Activated naive CD4-positive, alpha-beta T cell treated with anti-CD3 and anti-CD28 coated beads, Interleukin-2, amount 10 ng/mL, durations not matched to agents 7 days and 5 days (primary cell): ENCODE results near the gene RAPGEF2.

Source experiments
- CTCF ChIA-PET: fragments of 350-600 bp; sonication (Branson Sonifier 250); formaldehyde crosslinking; loops from one replicate; lab custom pipeline; 2021; ENCODE audit warnings: antibody characterized with exemption; lab: Charles Lee
- DNase-seq: peaks from one replicate; pipeline ENCODE4 v3.0.0-alpha.2; 2020
- H3K27ac Mint-ChIP-seq: one replicate; pipeline ENCODE4 v1.8.0; 2021; ENCODE audit warnings: mild to moderate bottlenecking, moderate library complexity, mixed read lengths
- H3K27me3 Mint-ChIP-seq: one replicate; pipeline ENCODE4 v1.8.0; 2021; ENCODE audit warnings: mild to moderate bottlenecking, mixed read lengths
- H3K36me3 Mint-ChIP-seq: one replicate; pipeline ENCODE4 v1.8.0; 2021; ENCODE audit warnings: mixed read lengths
- H3K4me1 Mint-ChIP-seq: one replicate; pipeline ENCODE4 v1.8.0; 2021; ENCODE audit warnings: mixed read lengths
- H3K4me3 Mint-ChIP-seq: one replicate; pipeline ENCODE4 v1.8.0; 2021; ENCODE audit warnings: mild to moderate bottlenecking, moderate library complexity, mixed read lengths
- H3K9me3 Mint-ChIP-seq: one replicate; pipeline ENCODE4 v1.8.0; 2021; ENCODE audit warnings: mixed read lengths

Gene RAPGEF2

DNA sequence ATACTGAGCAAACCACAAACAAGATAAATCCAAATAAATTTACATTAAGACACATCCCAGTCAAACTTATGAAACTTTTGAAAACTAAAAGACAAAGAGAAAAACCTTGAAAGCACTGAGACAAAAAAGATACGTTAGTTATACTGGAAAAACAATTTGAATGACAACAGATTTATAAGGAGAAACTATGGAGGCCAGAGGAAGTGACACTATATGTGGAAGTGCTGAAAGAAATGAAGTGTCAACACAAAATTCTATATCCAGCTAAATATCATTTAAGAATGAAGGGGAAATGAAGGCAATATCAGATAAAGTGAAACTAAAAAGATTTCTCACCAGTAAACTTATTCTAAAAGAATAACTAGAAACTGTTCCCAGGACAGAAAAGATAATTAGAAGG lies 283.7 kb downstream of the RAPGEF2 start:
- Mint-ChIP-seq H3K4me1 (no peaks in the 10 kb centered on the region), H3K36me3 (no peaks in the 10 kb centered on the region), H3K27me3 (peaks cover 8% of the 10 kb centered on the region), H3K9me3 (no peaks in the 10 kb centered on the region), H3K4me3 (no peak overlapping the region), H3K27ac (no peak overlapping the region)
- DNase-seq, result no peak
- CTCF ChIA-PET, result no interaction called here

DNA sequence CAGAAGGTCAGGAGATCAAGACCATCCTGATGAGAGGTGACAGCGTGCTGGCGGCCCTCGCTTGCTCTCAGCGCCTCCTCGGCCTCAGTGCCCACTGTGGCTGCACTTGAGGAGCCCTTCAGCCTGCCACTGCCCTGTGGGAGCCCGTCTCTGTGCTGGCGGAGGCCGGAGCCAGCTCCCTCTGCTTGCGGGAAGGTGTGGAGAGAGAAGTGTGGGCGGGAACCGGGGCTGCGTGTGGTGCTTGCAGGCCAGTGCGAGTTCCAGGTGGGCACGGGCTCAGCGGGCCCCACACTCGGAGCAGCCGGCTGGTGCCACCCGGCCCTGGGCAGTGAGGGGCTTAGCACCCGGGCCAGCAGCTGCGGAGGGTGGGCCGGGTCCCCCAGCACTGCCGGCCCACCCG lies 286.9 kb downstream of the RAPGEF2 start:
- CTCF ChIA-PET, result no interaction called here

DNA sequence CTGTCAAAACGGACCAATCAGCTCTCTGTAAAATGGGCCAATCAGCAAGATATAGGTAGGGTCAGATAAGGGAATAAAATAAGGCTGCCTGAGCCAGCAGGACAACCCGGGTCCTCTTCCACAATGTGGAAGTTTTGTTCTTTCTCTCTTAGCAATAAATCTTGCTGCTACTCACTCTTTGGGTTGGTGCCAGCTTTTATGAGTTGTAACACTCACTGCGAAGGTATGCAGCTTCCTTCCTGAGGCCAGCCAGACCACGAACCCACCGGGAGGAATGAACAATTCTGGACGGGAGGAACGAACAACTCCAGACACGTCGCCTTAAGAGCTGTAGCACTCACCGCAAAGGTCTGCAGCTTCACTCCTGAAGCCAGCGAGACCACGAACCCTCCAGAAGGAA lies 287.8 kb downstream of the RAPGEF2 start:
- no peak overlapping the region for H3K27ac Mint-ChIP-seq
- H3K9me3 Mint-ChIP-seq, result no peaks in the 10 kb centered on the region
- H3K4me1 Mint-ChIP-seq, result no peaks in the 10 kb centered on the region
- no peaks in the 10 kb centered on the region for H3K36me3 Mint-ChIP-seq
- H3K27me3 Mint-ChIP-seq, result no peaks in the 10 kb centered on the region
- no peak for DNase-seq
- CTCF ChIA-PET, result no interaction called here
- no peak overlapping the region for H3K4me3 Mint-ChIP-seq

More for the DNA sequence above, 286.9 kb downstream of the RAPGEF2 start:
- Mint-ChIP-seq H3K36me3 (no peaks in the 10 kb centered on the region), H3K27me3 (peaks cover 5% of the 10 kb centered on the region), H3K4me3 (no peak overlapping the region), H3K4me1 (no peaks in the 10 kb centered on the region), H3K9me3 (no peaks in the 10 kb centered on the region), H3K27ac (no peak overlapping the region)
- DNase-seq, result no peak

DNA sequence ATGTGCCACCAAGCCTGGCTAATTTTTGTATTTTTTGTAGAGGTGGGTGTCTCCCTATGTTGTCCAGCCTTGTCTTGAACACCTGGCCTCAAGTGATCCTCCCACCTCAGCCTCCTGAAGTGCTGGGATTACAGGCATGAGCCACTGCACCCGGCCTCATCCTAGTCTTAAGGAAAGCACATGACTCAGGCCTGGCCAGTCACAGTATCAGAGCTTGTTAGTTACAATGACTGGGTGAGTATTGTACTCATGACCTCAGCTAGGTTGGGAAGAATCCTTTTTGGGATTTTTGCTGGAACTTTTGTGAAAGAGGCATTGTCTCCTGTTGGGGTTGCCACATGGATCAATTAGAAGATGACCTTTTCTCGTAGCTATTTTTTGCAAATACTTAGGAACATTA lies 292.8 kb downstream of the RAPGEF2 start:
- H3K4me1 Mint-ChIP-seq, result no peaks in the 10 kb centered on the region
- H3K4me3 Mint-ChIP-seq, result no peak overlapping the region
- H3K27ac Mint-ChIP-seq, result no peak overlapping the region
- no peaks in the 10 kb centered on the region for H3K9me3 Mint-ChIP-seq
- DNase-seq, result no peak
- peaks cover 4% of the 10 kb centered on the region for H3K27me3 Mint-ChIP-seq
- H3K36me3 Mint-ChIP-seq, result no peaks in the 10 kb centered on the region
- CTCF ChIA-PET, result no interaction called here

DNA sequence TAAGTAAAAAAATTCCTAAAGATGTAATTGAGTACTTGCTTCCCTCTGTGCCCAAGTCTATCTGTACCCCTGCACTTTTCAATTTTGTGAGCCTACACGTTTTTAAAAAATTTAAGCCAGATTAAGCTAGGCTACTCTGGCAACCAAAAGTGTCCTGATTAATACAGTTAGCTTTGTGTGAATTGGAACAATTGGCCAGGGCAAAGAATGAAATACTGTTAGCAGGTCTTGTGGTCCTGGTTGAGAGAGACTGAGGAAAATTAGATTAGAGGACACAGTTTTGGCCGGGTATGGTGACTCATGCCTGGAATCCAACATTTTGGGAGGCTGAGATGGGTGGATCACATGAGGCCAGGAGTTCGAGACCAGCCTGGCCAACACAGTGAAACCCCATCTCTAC lies 293.3 kb downstream of the RAPGEF2 start:
- peaks cover 8% of the 10 kb centered on the region for H3K27me3 Mint-ChIP-seq
- no peak overlapping the region for H3K4me3 Mint-ChIP-seq
- H3K27ac Mint-ChIP-seq, result no peak overlapping the region
- CTCF ChIA-PET, result no interaction called here
- DNase-seq, result no peak
- H3K9me3 Mint-ChIP-seq, result no peaks in the 10 kb centered on the region
- no peaks in the 10 kb centered on the region for H3K36me3 Mint-ChIP-seq
- no peaks in the 10 kb centered on the region for H3K4me1 Mint-ChIP-seq

DNA sequence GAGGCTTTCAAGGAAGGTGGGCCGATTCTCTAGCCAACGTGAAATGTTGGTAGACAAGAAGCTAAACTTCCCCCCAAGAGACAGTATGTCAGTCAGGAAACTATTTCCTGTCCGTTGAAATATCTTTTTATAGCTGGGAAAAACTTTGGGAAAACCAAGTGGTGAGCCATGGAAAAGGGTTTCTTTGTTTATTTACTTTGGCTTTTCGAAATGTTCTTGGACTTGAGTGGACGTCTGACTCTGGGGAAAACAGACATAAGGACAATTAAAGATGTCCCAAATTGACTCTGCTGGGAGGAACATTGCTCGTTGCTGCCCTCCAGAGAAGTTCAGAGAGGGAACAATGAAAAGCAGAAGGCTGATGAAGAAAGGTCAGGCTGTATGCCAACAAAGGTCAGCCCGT lies 295.4 kb downstream of the RAPGEF2 start:
- no peak for DNase-seq
- H3K9me3 Mint-ChIP-seq, result no peaks in the 10 kb centered on the region
- CTCF ChIA-PET, result no interaction called here
- H3K36me3 Mint-ChIP-seq, result no peaks in the 10 kb centered on the region
- peaks cover 12% of the 10 kb centered on the region for H3K27me3 Mint-ChIP-seq
- H3K4me3 Mint-ChIP-seq, result no peak overlapping the region
- no peaks in the 10 kb centered on the region for H3K4me1 Mint-ChIP-seq
- no peak overlapping the region for H3K27ac Mint-ChIP-seq

DNA sequence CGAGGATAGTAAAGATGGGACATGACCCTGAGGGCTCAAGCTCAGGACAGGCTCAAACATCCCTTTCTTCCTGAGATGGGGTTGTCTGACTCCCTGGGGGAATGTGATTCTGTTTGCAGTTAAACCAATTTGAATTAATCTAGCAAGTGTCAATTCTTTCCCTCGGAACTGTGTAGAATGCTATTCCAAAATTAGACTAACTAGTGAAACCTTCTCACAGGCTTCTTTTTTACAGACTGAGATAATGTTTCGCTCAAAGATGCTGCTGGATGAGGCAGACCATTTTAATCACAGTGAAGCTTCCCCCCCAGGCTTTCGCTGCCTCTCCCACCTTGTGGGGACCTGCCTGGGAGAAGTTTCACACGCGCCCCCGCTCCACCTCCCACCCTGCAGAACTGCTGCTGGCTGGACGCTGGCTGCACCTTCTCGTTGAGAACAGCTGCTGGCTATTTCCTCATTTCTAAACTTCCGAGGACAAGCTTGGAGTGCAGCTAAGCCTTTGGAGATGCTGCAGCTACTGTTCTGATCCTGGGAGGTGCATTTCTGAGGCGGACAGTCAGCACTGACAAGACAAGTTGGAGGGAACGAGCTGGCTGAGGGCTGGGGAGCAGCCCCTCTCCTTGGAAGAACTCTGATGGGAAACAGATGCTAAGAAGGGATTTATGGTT lies 297.8 kb downstream of the RAPGEF2 start:
- Mint-ChIP-seq H3K27ac (no peak overlapping the region), H3K27me3 (peaks cover 12% of the 10 kb centered on the region), H3K4me1 (no peaks in the 10 kb centered on the region), H3K4me3 (no peak overlapping the region), H3K36me3 (no peaks in the 10 kb centered on the region), H3K9me3 (no peaks in the 10 kb centered on the region)
- CTCF ChIA-PET, result no interaction called here
- DNase-seq, result no peak

DNA sequence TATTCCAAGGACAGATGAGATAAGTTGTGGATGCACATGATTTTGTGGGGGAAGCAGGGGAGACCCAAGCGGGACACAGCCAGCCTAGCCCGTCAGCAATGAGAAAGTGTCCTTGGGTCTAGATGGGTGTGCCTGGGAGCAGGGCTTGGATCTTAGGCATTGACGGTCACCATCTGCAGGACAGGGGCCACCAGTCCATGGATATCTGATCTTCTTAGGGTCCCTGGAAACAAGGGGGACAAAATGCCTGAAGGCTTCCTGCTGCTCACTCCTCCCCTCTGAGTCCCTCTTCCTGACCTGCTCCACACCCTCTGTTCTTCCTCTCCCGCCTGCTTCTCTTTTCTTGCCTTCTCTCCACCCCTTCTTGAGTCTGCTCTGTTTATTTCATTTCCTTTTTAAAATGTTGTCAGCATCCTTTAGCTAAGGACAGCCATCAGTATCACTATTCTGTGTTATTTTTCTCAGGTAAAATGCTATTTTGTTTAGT lies 298.4 kb downstream of the RAPGEF2 start:
- CTCF ChIA-PET, result no interaction called here
- DNase-seq, result no peak
- Mint-ChIP-seq H3K27me3 (peaks cover 12% of the 10 kb centered on the region), H3K4me3 (no peak overlapping the region), H3K9me3 (no peaks in the 10 kb centered on the region), H3K4me1 (no peaks in the 10 kb centered on the region), H3K36me3 (no peaks in the 10 kb centered on the region), H3K27ac (no peak overlapping the region)

DNA sequence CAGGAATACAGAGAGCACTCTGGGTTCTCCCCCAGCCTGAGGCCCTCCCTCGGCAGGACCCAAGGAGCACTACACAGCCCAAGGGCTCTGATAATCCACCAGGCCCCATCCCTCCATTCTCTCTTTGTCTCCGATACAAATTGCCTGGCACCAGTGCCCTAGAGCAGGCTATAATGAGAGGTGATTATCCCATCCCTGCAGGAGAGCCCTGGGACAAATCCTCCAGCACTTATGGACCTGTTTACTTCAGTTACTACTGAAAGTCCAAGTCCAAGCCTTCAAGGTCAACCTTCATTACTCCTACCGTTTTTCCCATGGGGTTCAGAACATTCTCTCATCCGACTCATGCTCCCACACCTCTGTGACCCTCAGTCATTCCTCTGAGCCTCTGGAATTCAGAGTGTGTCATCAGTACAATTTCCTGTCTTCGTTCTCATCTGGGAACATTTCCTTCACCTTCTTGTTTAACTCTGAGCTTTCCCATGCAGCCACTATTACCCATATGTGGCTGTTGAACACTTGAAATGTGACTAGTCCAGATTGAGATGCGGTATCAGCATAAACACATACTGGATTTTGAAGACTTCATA lies 299.0 kb downstream of the RAPGEF2 start:
- Mint-ChIP-seq H3K4me3 (no peak overlapping the region), H3K4me1 (no peaks in the 10 kb centered on the region), H3K9me3 (no peaks in the 10 kb centered on the region), H3K36me3 (no peaks in the 10 kb centered on the region), H3K27ac (no peak overlapping the region), H3K27me3 (peaks cover 12% of the 10 kb centered on the region)
- CTCF ChIA-PET, result no interaction called here
- no peak for DNase-seq
